RKO (cell line): ENCODE data around the gene BPIFA2.
A peak's percentile ranks its signal among the peaks of the same experiment; 100 is the strongest.

Experiments
- DNase-seq: peaks from one replicate; pipeline ENCODE4 v3.0.0-alpha.2; 2016; ENCODE audit warnings: low spot score

BPIFA2 gene

GRCh38 chr20:33199026-33199425 is 31.1 kb downstream of the BPIFA2 start:
- no peak for DNase-seq

GRCh38 chr20:33202451-33202850 is 34.5 kb downstream of the BPIFA2 start:
- no peak for DNase-seq

- DNase-seq: no peak
Observed at GRCh38 chr20:33203444-33203843, 35.5 kb downstream of the BPIFA2 start.

GRCh38 chr20:33209789-33210188 is 41.8 kb downstream of the BPIFA2 start:
- peak; percentile 84 for DNase-seq

- DNase-seq: no peak
Observed at GRCh38 chr20:33210371-33210770, 42.4 kb downstream of the BPIFA2 start.

GRCh38 chr20:33211817-33212424 is 44.0 kb downstream of the BPIFA2 start:
- DNase-seq: peak; percentile 72

- no peak for DNase-seq
Observed at GRCh38 chr20:33217052-33217451, 49.1 kb downstream of the BPIFA2 start, which contains the start of gene BPIFA3. BPIFA3 (plus strand) TSS chr20:33217352; CDS start chr20:33217537, 185 bp downstream.

- no peak for DNase-seq
Observed at GRCh38 chr20:33224399-33224798, 56.4 kb downstream of the BPIFA2 start.

GRCh38 chr20:33229843-33230242 is 61.9 kb downstream of the BPIFA2 start:
- DNase-seq: no peak
